GM21528 (cell line): ENCODE data around the gene TMEM151A.

ENCODE experiments used
- ATAC-seq: cut with Tn5 transposase; IDR thresholded peaks from one replicate; pipeline ENCODE4 v1.9.1; 2021; ENCODE audit warnings: mild to moderate bottlenecking, moderate library complexity; ENCODE audit not compliant: unreplicated experiment, low FRiP score

Gene TMEM151A

DNA sequence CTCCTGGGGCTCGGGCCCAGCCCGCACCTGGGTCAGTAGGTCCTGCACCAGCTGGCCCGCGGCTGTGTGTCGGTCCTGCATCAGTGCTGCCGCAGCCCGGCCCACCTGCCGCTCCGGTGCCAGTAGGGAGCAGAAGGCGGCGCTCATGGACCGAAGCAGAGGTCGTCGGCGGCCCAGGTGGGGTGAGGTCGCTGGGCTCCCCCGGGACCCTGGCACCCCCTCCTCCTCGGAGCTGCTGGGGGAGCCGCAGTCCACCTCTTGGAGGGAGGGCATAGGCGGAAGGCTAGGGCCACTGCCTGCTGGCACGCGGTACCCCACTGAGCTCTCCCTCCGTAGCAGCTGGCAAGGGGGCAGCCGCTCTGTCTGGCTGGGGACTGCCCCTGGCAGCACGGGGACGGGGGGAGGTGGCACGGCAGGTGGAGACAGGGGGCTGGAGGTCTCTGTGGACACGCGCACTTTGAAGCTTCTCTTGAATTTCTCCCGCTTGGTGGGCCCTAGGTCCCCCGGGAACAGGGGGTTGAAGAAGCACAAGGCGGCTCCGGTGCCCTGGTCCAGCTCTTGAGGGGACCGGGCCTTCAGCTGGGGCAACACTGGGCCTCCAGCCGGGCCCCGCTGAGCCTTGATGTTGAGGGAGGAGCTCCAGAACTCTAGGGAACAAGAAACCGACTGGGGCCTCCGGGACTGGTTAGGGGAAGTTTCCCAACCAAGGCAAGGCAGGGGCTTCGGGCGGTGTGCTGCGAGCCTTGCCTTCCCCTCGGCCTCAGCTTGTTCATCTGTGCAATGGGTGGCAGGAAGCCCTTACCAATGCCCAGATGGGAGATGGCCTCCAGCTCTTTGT lies 43.1 kb downstream of the TMEM151A start:
- no peak for ATAC-seq

- no peak for ATAC-seq
Observed at GRCh38 chr11:66335531-66336233, 44.0 kb downstream of the TMEM151A start.

DNA sequence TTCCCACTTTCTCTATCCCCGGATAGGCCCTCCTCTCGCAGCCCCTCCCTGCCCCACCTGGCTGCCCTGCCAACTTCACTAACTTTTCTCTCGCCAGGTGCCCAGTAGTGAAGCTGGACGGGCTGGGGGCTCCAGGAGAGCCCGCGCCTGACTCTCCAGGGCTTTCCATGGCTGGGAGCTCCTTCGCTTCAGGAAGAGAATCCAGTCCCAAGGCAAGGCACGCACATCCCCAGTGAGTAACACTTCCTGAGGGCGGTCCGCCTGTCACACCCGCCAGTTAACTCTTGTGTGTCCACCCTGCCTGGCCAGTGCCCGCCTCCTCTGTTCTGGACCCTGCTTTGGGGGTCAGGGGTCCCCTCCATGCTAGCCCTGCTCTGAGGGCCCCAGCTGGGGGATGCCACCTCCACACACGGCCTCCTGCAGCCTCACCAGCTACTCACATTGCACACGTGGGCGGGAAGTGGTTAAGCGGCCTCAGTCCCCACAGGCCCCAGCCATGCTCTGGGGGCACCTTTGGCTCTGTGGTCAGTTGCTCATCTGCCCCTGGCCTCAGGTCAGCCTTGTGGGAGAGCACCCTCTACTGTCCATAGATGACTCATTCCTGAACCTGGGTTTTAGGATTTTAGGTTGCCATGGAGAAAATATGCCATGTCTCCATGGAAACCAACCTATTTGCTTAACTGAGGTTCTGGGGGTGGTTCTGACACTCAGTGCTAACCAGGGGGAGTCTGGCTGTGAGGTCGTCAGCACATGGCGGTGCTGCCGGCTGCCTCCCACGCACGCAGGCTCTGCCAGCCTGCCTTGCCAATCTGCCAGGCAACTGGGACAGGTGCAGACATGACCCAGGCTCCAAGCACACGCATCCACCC lies 44.8 kb downstream of the TMEM151A start, which contains the start of gene RIN1:
TSS of gene RIN1 (minus strand) at position 201 of the 869 bp plus-strand sequence. CDS start at position 169, 32 bp downstream.
- peak; percentile 47 for ATAC-seq

DNA sequence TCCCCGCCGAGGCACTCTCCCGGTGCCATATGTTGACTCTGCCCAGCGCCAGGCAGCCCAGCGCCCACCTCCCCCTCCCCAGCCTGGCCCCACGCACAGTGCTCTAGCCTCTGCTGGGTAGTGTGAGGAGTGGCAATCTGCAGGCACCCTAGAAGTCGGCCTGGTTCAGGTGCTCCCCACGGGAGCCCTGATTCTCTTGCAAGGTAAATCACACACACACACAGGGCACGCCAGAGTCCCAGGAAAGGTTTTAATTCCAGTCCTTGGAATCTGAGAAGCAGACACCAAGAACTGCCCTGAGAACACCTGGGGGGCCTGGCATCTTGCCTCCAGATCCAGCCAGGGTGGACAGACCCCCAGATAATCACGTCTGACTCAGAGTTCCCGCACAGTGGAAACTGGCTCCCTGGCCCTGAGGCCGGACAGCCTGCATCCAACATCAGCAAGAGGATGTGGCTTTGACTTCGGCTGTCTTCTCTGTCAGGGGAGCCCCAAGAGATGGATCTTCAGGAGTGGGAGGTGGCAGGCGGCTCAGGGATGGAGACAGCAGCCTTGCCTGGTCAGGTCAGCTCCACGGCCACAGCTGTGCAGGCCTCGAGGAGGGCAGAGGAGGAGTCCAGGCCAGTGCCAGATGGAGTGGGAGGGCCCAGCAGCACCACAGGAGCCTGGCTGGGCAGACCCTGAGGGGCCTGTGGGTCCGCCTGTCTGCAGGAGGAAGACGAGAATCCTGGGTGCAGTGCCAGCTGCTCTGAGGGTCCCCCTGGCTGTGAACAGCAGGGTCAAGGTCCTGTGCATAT lies 45.6 kb downstream of the TMEM151A start:
- ATAC-seq, result no peak

DNA sequence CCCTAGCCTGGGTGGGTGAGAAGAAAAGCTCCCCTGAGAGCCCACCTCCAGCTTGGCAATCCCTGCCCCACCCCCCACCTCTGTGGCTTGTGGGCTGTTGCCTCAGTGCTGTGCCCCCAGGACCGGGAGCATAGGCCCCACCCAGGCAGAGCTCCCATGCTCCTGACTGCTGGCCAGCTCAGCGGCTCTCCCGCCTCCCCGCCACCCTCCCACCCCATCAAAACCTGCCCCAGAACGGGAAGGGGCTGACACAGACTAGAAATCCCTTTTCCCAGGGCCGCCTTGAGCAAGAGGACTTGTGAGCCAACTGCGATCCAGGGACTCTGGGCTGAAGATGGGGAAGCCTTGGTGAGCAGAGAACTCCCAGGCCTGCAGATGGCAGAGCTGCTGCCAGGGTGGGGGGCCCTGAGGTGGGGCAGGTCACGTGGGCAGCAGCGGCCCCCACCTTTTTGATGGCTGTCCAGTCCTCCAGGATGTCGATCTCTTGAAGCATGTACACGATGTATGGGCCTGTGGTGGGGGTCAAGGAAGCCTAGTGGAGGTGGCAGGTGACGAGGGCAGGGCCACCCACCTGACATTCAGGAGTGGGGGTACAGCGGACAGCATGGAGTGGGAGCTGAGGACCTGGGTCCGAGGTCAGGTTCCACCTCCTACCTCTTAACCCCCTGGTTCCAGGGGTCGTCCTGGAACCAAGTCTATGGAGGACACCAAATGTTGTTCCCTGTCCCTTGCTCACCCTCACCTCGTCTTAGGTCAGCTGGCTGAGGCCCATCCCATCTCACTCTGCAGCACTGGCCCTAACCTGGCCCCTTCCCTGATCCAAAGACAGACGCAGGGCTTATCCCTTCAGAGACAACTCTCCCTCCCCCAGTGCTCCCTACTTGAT lies 46.8 kb downstream of the TMEM151A start:
- no peak for ATAC-seq

DNA sequence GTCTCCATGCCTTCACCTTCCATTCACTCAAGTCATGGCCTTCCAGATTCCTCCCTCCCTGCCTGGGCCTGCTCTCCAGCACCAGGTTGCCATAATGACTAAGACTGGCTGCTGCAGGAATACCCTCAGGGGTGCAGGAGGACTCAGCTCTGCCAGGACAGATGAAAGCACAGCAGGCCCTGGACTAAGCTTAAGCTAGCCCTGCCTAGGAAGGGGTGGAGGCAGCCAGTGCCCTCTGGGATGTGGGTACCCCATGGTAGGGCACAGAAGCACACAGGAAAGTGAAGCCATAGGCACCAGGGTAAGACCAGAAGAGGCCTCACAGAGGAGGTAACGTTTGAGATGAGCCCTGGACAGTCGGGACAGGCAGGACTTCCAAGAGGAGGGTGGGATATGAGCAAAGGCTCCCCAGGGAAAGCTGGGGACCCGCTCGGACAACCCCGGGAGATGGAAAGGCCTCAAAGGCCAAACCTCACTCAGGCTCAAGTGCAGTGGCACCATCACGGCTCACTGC lies 47.5 kb downstream of the TMEM151A start:
- ATAC-seq, result no peak

DNA sequence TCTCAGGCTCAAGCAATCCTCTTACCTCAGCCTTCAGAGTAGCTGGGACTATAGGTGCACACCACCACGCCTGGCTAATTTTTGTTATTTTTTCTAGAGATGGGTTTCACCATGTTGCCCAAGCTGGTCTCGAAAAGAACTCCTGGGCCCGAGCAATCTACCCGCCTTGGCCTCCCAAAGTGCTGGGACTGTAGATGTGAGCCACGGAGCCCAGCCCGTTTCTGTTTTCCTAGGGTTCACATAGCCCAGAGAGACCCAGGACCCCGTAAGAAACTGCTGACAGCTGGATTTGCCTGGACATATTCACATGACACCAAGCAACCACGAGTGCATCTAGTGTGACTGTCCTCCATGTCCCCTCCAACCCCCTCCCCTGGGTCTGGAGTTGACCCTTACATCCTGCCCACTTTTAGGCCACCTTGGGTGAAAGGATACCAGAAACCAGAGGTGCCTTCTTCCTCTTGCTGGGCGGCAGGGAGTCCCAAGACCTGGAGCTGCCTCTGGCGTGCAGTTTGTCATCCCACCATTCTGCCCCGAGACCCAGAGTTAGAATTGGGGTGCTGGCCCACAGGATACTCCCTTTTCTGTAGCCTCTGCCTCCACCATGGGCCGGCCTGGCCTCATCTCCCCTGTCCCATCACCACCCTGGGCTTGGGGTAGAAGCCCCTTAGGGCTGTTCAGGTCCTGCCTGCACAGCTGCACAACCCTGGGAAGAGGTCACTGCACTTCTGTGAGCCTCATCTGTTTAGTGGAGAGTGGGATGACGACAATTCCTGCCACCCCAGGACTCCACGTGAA lies 48.2 kb downstream of the TMEM151A start:
- no peak for ATAC-seq

DNA sequence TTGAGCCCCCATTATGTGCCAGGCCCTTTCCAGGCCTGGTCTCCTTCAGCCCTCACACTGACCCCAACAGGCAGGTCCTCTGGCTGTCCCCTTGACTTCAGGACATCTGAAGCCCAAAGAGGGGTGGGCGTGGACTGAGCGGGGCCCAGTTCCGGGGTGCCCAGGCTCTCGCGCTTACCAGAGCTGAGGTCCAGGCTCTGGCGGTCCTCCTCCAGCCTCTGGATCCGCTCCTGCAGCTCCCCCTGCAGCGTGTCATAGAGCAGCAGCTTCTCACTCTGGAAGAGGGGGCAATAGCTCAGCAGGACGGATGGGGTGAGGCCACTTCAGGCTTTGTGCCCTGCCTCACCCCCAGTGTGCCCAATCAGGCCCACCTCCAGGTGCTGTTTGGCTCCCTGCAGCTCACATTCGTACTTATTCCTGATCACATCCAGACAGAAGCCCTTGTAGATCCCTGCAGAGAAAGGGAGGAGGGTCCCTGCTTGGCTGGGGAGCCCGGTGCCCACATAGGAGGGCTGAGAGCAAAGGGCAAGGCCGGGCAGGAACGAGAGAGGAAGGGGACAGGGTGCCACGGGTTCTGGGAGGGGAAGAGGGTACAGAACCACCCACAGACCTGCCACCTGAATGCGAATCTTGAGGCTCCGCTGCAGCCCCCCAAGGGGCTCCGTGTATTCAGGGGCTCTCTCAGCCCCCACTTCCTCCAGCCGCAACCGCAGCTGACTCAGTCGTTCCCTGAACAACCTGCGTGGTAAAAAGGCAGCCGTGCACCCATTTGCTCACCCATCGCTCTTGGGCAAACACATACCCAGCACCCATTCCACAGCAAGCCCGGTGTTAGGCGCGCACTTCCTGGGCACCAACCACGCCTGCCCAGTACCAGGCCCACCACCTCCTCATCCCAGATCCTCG lies 49.2 kb downstream of the TMEM151A start:
- no peak for ATAC-seq

DNA sequence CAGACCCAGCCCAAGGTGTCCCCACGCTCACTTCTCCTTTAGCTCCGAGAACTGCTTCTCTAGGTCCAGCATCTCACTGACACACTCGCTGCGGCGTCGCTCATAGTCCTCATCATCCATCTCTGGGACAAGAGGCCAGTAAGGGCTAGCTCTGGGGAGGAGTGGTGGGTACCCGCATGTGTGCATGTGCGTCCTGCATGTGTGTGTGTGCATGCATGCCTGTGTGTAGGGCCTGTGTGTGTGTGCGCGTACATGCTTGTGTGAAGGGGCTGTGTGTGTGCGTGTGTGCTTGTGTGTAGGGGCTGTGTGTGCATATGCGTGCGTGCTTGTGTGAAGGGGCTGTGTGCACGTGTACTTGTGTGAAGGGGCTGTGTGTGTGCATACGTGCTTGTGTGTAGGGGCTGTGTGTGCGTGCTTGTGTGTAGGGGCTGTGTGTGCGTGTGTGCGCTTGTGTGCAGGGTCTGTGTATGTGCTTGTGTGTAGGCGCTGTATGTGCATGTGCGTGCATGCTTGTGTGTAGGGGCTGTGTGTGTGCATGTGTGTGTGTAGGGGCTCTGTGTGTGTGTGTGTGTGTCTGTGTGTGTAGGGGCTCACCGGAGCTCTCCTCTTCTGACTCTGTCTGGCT lies 49.9 kb downstream of the TMEM151A start:
- ATAC-seq, result no peak

GRCh38 chr11:66343176-66343575 lies 51.5 kb downstream of the TMEM151A start:
- no peak for ATAC-seq

- peak; percentile 61 for ATAC-seq
Observed at GRCh38 chr11:66344550-66345315, 53.0 kb downstream of the TMEM151A start, which contains the start of gene BRMS1. BRMS1 (minus strand) TSS chr11:66345104; CDS start chr11:66342234, 2,870 bp downstream.

GRCh38 chr11:66345316-66345649 lies 53.6 kb downstream of the TMEM151A start:
- ATAC-seq, result no peak
